ENCODE measurements around the gene ZXDC.

Gene ZXDC

GRCh38 chr3:126516152-126516935, 40.7 kb upstream of the ZXDC start:
- no peak for FAIRE-seq
- TF ChIP-seq POLR2A (IDR thresholded peaks at IDR 0.05; ENCODE audit: low read depth, low read length), result no peak
- DNase-seq (ENCODE audit: insufficient read length, low spot score), result no peak

- TF ChIP-seq POLR2A (IDR thresholded peaks at IDR 0.05; ENCODE audit: low read depth, low read length), result no peak
- FAIRE-seq (no peak), DNase-seq (ENCODE audit: insufficient read length, low spot score) (no peak)
Measured at GRCh38 chr3:126515066-126515706, 39.5 kb upstream of the ZXDC start.

- no peak for TF ChIP-seq POLR2A (IDR thresholded peaks at IDR 0.05; ENCODE audit: low read depth, low read length)
- DNase-seq (ENCODE audit: insufficient read length, low spot score) (no peak), FAIRE-seq (no peak)
Measured at GRCh38 chr3:126514161-126514560, 38.5 kb upstream of the ZXDC start.

GRCh38 chr3:126512916-126513650, 37.4 kb upstream of the ZXDC start:
- DNase-seq (ENCODE audit: insufficient read length, low spot score) (no peak), FAIRE-seq (no peak)
- TF ChIP-seq POLR2A (IDR thresholded peaks at IDR 0.05; ENCODE audit: low read depth, low read length), result no peak

DNA sequence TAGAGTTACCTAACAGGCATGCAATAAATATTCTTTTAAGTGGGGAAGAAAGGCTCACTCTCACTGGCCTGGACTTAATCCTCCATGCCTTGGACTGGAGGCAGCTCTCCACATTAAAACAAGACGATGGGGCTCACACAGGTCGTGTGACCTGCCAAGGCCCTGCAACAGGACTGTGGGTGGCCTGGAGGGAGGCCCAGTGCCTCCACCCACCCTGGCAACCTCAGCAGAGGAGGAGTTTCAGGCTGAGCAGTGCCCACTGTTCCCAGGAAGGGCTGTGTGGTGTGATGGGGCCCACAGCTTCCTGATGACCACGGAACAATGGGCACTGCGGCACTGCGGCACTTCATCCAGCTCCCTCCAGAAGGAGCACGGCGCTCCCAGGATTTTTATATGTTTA, 36.3 kb upstream of the ZXDC start:
- FAIRE-seq, result no peak
- DNase-seq (ENCODE audit: insufficient read length, low spot score), result no peak
- no peak for TF ChIP-seq POLR2A (IDR thresholded peaks at IDR 0.05; ENCODE audit: low read depth, low read length)

DNA sequence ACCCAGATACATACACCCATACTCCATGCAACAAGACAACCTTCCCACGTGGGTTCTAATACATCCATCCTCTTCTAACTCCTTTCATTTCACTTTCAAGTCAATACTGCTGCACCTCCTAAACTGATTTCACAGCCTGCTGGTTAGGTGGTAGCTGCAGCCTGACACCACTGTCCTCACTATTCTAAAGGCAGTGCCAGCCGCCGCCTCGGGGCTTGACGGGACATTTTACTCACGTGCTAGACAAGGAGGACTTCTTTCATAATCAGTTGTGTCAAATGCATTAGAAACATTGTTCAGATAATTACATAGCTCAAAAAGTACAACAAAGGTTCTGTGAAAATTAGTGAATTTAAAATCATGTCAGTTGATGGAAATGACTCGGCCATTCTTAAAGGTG, 35.6 kb upstream of the ZXDC start:
- no peak for TF ChIP-seq POLR2A (IDR thresholded peaks at IDR 0.05; ENCODE audit: low read depth, low read length)
- DNase-seq (ENCODE audit: insufficient read length, low spot score) (no peak), FAIRE-seq (no peak)

DNA sequence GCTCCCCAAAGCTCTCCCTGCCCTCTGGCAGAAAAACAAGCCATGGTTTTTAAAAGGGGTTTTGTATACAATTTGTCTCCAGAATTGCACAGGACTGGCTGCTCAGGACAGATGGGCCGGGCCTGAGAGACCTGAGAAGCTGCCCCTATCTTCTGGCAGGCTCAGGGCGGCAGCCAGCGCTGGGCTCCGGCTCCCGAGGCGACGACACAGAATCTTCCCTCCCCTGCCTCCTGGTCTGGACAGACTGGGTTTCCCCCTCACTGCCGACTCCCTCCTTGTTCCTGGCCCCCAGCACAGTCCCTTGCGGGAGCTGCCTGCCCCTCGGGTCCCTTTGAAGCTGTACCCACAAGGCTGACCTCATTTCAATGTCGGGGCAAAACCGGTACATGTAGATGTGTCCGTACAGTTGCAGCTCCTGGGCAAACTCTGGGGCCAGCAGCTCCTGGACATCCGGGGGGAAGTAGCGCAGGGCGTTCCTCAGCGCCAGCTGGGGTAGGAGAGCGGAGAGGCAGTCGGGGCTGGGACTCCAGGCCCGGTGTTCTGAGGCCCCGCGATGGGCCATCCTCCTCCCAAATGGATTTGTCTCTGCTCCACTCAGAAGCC, 34.7 kb upstream of the ZXDC start:
- FAIRE-seq (no peak), DNase-seq (ENCODE audit: insufficient read length, low spot score) (no peak)
- no peak for TF ChIP-seq POLR2A (IDR thresholded peaks at IDR 0.05; ENCODE audit: low read depth, low read length)

GRCh38 chr3:126509597-126510307, 34.1 kb upstream of the ZXDC start:
- DNase-seq (ENCODE audit: insufficient read length, low spot score), result no peak
- no peak for FAIRE-seq
- no peak for TF ChIP-seq POLR2A (IDR thresholded peaks at IDR 0.05; ENCODE audit: low read depth, low read length)

- FAIRE-seq, result no peak
- DNase-seq (ENCODE audit: insufficient read length, low spot score), result peak; percentile 72
- TF ChIP-seq POLR2A (IDR thresholded peaks at IDR 0.05; ENCODE audit: low read depth, low read length), result no peak
Measured at GRCh38 chr3:126508564-126508964, 32.9 kb upstream of the ZXDC start.

DNA sequence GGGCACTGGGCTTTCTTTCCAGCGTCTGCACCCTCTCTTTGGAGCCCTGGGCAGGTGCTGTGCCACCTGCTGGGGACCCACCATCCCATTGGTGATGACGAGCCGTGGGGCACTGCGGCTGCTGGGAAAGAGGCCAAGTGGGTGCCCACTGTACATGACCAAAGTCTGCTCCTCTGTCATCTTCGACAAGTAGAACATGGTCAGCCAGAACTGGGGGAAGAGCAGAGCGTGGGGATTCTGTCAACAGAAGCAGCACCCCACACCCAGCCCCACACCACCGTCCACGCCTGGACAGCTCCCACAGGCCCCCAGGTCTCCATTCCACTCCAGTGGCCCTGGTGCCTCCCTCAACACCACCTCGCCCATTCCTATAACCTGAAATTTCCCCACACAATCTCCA, 32.2 kb upstream of the ZXDC start:
- FAIRE-seq (no peak), DNase-seq (ENCODE audit: insufficient read length, low spot score) (no peak)
- no peak for TF ChIP-seq POLR2A (IDR thresholded peaks at IDR 0.05; ENCODE audit: low read depth, low read length)

DNA sequence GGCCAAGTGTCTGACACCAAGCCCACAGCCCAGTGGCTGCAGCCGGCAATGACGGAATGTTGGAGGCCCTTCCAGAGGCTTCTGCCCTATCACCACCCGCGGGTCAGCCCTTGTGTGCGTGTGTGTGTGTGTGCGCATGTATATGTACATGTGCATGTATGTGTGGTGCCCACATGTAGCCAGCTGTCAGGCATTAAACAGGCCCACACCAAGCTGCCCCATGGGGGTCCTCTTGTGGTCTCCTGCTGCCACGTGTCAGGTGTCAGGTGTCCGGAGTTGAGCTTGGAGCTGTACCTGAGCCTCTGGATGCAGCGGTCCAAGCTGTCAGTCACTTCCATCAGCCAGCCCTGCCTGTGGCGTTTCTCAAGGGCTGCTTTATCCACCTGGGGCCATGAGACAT, 28.0 kb upstream of the ZXDC start:
- TF ChIP-seq POLR2A (IDR thresholded peaks at IDR 0.05; ENCODE audit: low read depth, low read length), result no peak
- DNase-seq (ENCODE audit: insufficient read length, low spot score) (no peak), FAIRE-seq (no peak)

DNA sequence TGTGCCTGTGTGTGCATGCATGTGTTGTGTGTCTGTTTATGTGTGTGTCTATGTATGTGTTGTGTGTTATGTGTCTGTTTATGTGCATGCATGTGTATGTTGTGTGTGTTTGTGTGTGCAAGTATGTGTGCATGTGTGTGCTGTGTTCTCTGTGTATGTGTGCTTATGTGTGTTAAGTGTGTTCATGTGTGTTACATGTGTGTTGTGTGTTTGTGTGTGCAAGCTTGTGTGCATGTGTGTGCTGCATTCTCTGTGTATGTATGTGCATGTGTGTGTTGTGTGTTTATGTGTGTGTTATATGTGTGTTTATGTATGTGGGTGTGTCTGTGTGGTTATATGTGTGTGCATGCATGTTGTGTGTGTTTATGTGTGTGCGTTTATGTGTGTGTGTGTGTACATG, 27.0 kb upstream of the ZXDC start:
- DNase-seq (ENCODE audit: insufficient read length, low spot score), result no peak
- no peak for FAIRE-seq
- no peak for TF ChIP-seq POLR2A (IDR thresholded peaks at IDR 0.05; ENCODE audit: low read depth, low read length)

GRCh38 chr3:126501736-126502135, 26.0 kb upstream of the ZXDC start:
- DNase-seq (ENCODE audit: insufficient read length, low spot score) (no peak), FAIRE-seq (no peak)
- no peak for TF ChIP-seq POLR2A (IDR thresholded peaks at IDR 0.05; ENCODE audit: low read depth, low read length)

- FAIRE-seq (no peak), DNase-seq (ENCODE audit: insufficient read length, low spot score) (no peak)
- TF ChIP-seq POLR2A (IDR thresholded peaks at IDR 0.05; ENCODE audit: low read depth, low read length), result no peak
Measured at GRCh38 chr3:126501054-126501453, 25.4 kb upstream of the ZXDC start.

Data from H54 (cell line).